LNCAP (cell line): ENCODE results near the gene OR2T1.
"Not testable (repeated sequence)": the region's sequence is repeated elsewhere in the genome, so short reads cannot be mapped to it uniquely, and the experiment has no call there.

ENCODE experiments used
- CTCF ChIP-seq: fragments of 450-650 bp; IDR thresholded peaks from 2 replicates; pipeline ENCODE4 v1.5.1; 2017; ENCODE audit warnings: mild to moderate bottlenecking

The OR2T1 gene

GRCh38 chr1:248421384-248421783, 18.5 kb downstream of the OR2T1 start:
- TF ChIP-seq CTCF = no peak

- not testable (repeated sequence) for TF ChIP-seq CTCF
Measured at GRCh38 chr1:248445399-248445798, 42.6 kb downstream of the OR2T1 start, which contains the start of gene OR2T2. Gene OR2T2 (plus strand): TSS chr1:248445637. CDS start chr1:248452798, 7,161 bp downstream.
